Central memory CD4-positive, alpha-beta T cell (primary cell): ENCODE results near the gene TOR4A.

ENCODE experiments used
- DNase-seq: peaks from one replicate; pipeline ENCODE4 v3.0.0; 2022
- total RNA-seq, 3 experiments: gene quantifications; one replicate each; lab custom pipeline; 2026; lab: John Stamatoyannopoulos, UW

Gene TOR4A
- total RNA-seq, result 1.2 to 5.2 (median 1.4) reads per million in 3 experiments

DNA sequence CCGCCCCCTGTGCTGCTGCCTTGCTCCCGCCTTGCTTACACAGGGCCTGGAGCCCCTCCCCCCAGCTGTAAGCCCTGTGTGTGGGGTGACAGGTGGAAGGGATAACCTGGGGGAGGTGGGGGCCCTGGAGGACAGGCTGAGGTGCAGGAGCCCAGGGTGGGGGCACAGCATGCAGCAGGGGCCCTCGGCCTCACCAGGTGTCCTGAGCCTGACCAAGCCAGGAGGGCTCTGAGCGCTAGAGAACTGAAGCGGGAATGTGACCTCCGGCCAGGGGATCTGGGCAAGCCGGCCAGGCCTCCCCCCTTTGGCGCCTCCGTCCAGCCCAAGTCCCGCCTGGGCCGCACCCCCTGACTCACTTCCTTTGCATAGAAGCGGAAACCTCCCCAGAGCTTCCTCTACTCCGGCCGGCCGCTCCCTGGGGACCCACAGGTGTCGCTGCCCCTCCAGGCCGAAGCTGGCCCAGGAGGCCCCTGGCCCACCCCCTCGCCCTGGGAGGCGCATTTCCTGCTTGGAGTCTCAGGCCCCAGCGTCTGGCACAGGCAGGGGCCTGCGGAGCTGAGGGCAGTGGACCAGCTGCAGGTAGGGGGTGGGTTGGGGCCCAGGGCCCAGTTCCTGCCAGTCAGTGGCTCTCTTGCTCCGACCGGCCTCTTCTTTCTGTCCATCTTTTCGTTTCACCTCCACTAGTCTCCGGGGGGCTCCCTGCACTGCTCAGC is at the start of gene TOR4A:
Gene TOR4A (plus strand): TSS at position 398 of the 713 bp plus-strand sequence. CDS start 964 bp downstream, outside the sequence.
- DNase-seq, result no peak

DNA sequence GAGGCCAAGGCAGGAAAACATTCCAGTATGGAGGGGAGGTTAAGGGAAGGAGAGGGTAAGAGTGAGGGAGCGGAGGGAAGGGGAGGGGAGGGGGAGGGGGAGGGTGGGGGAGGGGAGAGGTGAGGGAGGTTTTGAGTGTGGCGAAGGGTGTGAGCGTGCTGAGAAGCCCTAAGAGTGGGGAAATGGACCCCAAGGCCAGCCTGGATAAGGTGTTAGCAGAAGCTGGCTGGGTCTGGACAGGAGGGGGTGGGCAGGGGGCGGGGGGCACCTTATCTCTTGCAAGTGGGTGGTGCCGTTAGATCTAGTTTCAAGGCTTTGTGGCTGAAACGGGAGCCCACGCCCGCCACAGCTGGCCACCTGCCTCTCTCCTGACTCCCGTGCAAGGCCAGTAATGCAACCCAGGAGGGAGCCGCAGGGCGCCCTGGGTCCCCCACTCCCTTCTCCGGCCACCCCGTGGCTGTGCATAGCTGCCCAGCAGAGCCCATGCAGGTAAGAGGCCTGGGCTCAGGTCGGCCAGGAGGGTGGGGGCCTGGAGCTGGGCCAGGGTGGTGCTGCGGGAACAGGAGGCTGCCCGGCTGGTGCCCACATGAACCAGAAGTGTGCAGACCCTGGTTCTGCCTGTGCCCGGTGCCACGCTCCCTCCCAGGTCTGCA is 49.5 kb upstream of the TOR4A start:
- DNase-seq, result no peak

DNA sequence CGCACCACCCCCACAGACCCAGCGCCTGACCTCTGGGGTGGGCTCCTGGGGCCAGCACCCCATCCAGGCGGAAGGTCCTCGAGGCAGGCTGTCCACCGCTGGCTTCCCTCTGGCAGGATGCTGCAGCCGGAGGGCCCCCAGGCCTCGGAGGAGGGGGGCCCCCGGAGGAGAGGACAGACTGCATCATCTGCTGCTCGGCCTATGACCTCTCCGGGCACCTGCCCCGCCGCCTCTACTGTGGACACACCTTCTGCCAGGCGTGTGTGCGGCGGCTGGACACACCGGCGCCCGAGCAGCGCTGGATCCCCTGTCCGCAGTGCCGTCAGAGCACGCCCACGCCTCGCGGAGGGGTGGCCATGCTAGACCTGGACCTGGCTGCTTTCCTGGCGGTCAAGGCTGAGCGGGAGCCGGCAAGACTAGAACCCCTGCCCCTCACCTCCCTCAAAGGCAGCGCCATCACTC is 49.0 kb upstream of the TOR4A start:
- DNase-seq, result no peak

DNA sequence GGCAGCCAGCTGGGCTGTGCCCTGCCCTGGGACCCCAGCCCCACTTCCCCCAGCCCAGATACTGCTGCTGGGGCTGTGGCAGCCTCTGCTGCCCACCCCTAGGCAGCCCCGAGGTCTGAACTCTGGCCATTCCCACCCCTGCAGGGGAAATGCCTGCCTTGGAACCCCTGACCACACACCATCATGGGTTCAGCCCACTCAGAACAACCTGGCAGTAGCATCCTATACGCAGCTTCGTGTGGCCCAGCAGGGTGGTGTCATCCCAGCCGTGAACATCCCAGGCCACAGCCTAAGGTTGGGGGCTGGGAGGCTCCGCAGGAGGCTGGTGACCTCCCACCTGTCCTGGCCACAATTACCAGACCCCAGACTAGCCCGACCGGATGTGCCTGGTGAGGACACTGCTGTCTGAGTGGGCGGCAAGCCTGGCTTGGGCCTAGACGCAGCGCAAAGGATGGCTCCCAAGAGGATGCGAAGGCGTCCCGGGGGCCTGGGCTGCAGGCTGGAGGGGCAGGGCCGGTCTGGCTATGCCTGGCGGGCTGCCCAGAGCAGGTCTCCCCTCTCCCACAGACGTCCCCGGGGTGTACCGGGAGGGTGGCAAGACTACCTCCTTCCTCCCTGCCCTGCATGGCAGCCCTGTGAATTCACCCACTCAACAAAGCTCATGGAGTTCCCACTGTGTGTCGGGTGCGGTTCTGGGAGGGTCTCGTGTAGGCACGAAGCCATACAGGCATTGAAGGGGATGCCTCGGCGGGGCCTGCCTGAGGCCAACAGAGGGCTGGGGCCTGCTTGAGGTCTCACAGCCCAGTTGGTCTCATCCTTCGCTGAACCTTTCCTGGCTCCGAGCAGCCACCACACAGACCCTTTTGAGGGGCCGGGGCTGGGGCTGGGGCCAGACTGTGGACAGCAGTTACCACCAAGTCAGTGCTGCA is 48.3 kb upstream of the TOR4A start:
- DNase-seq, result no peak

DNA sequence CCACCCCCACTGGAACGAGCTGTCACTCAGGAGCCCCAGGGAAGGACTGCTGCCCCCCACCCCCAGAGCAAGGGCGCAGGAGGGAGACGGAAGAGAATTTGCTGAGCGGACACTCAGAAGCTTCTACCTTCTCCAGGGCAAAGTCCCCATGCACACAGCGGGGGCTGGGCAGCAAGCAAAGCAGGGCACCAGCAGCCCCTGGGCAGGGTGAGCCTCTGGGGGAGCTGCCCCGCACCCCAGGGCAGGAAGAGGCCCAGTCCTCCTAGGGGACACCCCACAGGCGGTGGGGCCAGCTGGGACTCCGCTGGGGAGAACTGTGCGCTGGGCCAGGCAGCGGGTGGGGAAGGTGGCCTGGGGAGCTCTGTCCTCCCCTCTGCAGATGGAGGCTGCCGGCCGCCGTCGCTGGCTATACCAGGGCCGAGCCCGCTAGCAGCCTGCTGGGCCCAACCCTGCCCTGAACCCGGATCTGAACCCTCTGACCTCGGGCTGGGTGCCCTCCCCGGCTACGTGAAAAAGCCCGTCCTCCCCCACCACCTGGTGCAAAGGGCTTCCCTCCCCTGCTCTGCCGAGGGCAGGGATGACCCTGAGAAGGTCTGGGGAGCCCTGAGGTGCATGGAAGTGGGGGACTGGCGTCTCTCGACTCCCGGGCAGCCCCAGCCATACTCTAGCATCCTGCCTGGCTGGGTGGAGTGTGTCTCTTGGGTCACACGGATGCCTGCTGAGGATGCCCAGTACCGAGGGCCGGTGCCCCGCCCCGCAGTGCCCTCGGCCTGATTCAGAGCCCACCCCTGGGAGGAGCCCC is 47.4 kb upstream of the TOR4A start:
- DNase-seq, result no peak

DNA sequence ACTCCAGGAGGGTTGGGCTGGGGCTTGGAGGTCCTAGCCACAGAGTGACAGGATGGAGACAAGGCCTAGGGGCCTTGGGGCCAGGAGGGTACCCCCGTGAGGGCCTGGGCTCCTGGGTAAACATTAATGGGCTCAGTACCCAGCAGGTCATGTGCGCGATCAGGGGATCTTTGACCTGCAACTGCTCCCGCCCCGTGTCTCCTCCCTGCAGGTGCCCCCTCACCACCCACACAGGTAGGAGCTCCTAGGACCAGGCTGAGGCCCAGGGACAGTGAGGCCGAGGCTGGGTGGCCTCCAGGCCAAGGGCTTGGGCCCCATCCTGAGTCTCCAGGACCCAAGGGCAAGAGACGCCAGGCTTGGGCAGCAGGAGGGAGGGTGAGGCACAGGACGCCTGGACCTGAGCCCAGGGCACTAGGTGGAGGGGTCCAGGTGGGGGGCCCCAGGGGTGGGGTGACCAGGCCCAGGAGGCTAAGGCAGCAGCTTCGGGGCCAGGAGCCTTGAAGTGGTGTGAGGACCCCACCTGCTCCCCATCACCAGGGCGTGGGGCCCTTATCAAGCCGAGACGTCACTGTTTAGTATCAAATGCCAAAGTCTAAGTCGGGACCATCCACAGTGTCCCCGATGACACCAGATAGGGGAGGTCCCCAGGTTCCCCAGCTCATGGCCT is 46.7 kb upstream of the TOR4A start, which contains the start of gene SLC34A3:
Gene SLC34A3 (plus strand): TSS at position 197 of the 667 bp plus-strand sequence. CDS start 802 bp downstream, outside the sequence.
- no peak for DNase-seq

DNA sequence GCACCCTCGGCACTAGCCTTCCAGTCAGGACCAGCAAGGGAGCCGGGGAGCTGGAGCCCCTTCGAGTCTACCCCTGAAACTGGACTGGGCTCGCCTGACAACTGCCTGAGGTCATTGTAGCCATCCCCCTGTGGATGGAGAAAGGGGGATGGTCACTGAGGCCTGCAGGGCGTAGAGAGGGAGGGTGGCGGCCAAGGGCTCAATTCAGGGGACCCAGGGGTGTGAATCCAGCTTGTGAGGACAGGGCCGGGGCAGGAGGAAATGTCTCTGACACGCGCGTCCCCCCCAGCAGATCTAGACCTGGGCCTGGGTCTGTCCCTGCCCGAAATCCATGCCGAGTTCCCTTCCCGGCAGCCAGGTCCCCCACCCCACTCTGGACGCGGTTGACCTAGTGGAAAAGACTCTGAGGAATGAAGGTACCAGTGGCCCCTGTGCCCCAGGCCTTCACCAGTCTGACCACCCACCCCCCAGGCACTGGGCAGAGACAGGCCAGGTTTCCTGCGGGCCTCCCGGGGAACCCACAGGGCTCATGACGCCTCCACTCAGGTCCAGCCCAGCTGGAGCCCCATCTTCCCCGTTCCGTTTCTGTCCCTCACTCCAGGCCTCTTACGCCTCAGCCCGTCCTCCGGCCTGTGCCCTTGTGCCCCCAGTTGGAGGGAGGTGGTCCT is 46.0 kb upstream of the TOR4A start:
- no peak for DNase-seq

DNA sequence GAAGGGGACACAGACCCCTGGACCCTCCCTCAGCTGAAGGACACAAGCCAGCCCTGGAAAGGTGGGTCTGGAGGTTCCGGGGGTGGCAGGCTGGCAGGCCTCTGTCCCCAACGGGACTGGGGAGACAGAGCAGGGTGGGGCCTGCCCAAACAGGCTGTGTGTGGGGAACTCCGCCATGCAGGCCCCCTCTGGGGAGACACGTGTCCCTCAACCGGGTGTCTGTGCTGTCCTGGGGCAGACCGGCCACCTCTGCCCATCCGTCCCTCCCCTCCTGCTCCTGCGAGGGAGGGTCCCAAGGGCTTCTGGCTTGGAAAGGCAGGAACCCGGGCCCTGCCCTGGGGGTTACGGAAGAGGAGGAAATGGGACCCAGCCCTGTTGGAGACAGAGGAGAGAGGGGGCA is 45.4 kb upstream of the TOR4A start:
- DNase-seq, result no peak

DNA sequence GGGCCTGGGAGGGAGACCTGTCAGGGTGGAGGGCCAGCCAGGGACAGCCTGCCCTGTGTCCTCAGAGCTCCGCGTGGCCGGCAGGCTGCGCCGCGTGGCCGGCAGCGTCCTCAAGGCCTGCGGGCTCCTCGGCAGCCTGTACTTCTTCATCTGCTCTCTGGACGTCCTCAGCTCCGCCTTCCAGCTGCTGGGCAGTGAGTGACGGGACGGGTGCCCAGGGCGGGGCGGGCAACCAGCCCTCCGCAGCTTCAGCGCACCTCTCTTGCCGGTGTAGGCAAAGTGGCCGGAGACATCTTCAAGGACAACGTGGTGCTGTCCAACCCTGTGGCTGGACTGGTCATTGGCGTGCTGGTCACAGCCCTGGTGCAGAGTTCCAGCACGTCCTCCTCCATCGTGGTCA is 45.0 kb upstream of the TOR4A start:
- DNase-seq, result no peak

DNA sequence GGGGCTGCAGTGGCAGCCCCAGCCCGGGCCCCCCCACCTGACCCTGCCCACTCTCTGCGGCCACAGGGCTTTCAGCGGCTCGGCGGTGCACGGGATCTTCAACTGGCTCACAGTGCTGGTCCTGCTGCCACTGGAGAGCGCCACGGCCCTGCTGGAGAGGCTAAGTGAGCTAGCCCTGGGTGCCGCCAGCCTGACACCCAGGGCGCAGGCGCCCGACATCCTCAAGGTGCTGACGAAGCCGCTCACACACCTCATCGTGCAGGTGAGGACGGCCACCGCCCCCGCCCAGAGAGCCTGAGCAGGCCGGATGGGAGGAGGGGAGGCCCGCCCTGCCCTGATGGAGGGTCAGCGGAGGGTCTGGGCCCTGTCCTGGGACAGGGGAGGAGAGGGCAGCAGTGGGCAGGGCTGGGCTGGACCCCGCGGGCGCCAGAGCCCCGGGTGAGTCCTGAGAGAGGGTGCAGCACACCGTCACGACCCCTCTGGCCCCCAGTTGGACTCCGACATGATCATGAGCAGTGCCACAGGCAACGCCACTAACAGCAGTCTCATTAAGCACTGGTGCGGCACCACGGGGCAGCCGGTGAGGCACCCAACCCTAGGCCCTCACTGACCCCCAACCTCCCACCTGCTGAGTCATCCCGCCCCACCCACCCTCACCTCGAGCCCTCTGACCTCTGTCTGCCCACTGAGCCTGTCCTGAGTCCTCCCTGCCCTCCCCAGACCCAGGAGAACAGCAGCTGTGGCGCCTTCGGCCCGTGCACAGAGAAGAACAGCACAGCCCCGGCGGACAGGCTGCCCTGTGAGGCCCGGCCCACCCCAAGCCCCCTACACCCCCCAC is 44.2 kb upstream of the TOR4A start:
- DNase-seq, result no peak

DNA sequence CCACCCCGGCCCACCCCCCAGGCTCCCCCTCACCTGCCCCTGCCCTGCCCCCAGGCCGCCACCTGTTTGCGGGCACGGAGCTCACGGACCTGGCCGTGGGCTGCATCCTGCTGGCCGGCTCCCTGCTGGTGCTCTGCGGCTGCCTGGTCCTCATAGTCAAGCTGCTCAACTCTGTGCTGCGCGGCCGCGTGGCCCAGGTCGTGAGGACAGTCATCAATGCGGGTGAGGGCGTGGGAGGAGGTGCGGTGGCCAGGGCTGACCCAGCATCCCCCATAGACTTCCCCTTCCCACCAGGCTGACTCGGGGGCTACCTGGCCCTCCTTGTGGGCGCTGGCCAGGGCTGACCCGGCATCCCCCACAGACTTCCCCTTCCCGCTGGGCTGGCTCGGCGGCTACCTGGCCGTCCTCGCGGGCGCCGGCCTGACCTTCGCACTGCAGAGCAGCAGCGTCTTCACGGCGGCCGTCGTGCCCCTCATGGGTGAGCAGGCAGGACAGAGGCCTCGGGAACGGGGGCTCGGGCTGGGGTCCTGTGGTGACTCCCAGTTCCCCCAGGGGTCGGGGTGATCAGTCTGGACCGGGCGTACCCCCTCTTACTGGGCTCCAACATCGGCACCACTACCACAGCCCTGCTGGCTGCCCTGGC is 43.4 kb upstream of the TOR4A start:
- no peak for DNase-seq

DNA sequence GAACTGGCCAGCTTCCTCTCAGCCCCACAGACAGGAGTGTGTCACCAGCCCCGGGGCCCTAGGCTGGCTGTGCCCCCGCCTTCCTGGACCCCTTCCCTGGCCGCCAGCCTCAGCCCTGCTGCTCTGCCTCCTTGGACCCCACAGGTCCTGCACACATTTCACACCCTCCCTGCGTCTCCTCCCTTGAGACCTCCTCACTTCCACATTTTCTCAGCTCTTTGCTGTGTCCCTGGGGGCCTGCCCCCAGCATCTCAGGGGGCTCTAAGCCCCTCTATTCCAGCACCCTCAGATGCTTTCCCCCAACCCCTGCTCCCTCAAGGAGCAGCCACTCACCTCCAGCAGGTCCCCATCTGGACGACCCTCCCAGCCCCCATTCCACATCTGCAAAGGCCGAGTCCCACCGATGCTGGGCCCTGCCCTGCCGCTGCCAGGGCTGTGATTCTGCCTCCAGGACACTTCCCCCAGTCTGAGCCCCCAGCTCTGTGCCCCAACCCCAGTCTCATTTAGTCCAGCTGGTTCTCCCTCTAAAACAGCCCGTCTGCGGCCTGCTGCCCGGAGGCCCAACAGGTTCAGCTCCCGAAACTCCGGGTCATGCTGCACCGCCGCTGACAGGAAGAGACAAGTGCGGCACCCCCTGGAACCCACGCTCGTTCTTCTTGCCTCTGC is 42.6 kb upstream of the TOR4A start:
- no peak for DNase-seq

DNA sequence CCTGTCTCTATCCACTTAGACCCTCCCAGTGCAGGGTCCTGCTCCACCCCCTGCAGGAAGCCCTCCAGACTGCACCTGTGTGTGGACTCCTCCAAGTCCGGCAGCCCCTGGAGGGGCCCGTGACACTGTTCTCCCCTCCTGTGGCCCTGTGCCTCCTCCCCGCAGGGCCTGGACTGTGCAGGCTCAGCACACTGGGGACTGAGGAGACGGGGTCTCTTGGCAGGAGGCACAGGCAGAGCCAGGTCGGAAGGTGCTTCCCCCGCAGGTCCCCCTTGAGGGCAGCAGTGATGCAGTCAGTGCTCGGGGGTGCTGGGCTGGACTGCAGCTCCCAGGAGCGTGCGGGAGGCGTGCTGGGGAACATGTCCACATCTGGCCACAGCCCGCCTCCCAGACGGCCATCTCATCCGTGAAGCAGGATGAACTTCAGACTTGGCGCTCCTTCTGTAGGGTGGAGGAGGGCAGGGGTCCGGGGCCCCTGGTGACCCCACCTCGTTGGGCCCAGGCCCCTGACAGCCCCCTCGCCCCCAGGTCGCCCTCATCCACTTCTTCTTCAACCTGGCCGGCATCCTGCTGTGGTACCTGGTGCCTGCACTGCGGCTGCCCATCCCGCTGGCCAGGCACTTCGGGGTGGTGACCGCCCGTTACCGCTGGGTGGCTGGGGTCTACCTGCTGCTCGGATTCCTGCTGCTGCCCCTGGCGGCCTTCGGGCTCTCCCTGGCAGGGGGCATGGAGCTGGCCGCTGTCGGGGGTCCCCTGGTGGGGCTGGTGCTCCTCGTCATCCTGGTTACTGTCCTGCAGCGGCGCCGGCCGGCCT is 41.9 kb upstream of the TOR4A start:
- DNase-seq, result no peak

DNA sequence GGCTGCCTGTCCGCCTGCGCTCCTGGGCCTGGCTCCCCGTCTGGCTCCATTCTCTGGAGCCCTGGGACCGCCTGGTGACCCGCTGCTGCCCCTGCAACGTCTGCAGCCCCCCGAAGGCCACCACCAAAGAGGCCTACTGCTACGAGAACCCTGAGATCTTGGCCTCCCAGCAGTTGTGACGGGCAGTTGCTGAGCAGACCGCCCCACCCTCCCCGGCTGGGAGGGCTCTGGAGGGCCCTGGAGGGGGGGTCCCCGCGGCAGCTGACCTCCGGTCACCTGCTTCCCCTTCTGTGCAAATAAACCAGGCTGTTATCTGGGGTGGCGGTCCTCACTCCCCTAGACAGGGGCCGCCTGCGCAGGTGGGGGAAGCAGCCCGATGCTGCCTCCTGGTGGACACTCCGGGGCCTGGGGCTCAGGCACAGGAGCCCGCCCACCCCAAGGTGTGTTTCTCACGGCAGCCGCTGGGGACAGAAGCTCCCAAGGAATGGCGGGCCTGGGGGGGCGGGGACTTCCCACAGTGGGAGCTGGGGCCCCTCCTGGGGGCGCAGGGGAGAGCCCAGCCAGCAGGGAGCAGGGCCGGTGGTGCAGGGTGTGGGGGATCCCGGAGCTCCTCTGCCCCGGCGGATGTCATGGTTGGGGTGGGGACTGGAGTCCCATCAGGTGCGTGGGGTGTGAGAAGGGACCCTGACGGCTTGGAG is 41.1 kb upstream of the TOR4A start:
- peak; percentile 83 for DNase-seq

DNA sequence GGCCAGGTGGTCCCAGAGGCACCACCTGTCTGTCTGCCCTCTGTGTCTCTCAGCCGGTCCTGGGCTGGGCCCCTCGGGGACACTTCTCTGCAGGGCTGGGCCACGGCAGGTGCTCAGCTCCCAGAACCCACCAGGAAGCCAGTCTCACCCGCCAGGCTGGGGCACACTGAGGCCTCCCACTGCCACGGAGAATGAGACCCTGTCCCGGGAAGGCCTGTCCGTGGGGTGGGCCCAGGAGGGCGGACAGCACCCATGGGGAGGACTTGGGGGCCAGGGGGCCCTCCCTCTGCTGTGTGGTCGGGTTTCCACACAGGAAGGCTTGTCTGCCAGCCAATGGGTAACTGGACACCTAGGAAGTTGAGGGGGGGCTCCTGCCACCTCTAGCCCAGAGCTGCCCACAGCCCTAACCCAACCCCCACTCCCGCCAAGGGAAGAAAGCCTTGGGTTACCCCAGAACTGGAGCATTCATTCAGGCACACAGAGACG is 40.5 kb upstream of the TOR4A start:
- no peak for DNase-seq

DNA sequence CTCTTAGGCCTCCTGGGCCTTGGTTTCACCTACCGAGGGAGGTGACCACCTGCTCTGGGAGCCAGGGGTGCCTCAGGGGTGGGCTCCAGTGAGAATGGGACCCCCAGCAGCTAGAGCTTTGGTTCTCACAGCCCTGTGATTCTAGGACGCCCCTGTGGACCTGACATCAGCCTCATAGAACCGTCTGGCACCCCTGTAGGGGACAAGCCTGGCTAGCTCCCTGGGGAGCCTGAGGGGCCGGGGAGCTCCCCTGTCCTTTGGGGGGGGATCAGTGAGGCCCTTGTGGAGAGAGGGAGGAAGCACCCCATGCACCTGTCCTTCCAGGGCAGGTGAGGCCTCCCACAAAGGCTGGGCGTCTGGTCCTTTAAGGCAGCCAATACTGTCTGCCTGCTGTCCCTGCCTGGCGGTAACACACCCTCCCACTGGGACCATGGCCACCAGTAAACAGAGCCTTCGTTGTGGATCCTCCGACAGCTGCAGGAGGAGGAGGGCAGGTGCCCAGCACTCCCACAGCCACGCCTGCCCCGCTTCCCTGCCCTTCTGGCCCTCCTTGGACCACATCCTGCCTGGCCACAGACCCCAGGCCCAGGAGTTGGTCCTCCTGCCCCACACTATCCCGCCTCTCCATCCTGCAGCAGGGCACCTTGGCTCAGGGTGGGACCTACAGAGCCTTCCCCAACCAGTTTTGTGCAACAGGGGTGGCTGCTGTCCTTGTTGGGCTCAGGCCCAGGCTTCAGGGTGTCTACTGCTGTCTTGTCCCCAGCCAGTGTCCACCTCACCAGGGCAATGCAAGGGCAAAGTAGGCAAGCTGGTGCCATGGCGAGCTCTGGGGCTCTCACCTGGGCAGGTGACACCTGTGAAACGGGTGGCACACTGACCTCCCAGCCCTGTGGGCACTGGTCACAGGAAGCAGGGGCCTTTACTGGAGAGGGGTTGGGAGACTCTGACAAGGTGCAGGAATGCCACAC is 39.5 kb upstream of the TOR4A start:
- DNase-seq, result no peak
